Stomach (tissue), 9 donors: ENCODE measurements around the gene NRG3. TPM values are rescaled to one million over a fixed set of nuclear protein-coding genes. Genes with fewer than 3 reads are reported as not detected.

Source experiments
- DNase-seq, 2 donors: peaks; one replicate each; pipeline versions ENCODE4 v3.0.0 to v3.0.0-alpha.2; 2013 to 2019
- H3K27ac ChIP-seq, 5 donors: fragments of 200-600 bp in 4 of 5; sonication (generic) in 4 of 5; one replicate each; pipeline ENCODE4 v1.5.1; 2013 to 2019; ENCODE audit warnings: mild to moderate bottlenecking in 1 of 5, moderate library complexity in 1 of 5
- H3K27me3 ChIP-seq, 3 donors: fragments of 200-600 bp; sonication (generic); one replicate each; pipeline ENCODE4 v1.5.1; 2017 to 2019; ENCODE audit warnings: mixed run types in 1 of 3
- H3K36me3 ChIP-seq, 4 donors: fragments of 200-600 bp; sonication (generic); 1 replicate in 3 of 4; 2 replicates in 1 of 4; pipeline ENCODE4 v1.5.1; 2016 to 2019
- H3K4me1 ChIP-seq, 4 donors: fragments of 200-600 bp; sonication (generic); one replicate each; pipeline ENCODE4 v1.5.1; 2016 to 2019
- H3K4me3 ChIP-seq, 4 donors: fragments of 200-600 bp; sonication (generic) in 3 of 4; one replicate each; pipeline ENCODE4 v1.5.1; 2016 to 2019; ENCODE audit warnings: mild to moderate bottlenecking in 1 of 4
- H3K9me3 ChIP-seq, 4 donors: fragments of 200-600 bp; sonication (generic); one replicate each; pipeline ENCODE4 v1.5.1; 2016 to 2019
- CTCF ChIP-seq, 7 experiments: fragments of 450-650 bp in 4 of 7; fragments of 200-600 bp in 3 of 7; sonication (generic) in 3 of 7; IDR thresholded peaks; one replicate each; pipeline ENCODE4 v1.5.1; 2016 to 2019; ENCODE audit warnings: antibody characterized with exemption in 7 of 7, control low read depth in 2 of 7, mild to moderate bottlenecking in 1 of 7
- EP300 ChIP-seq: sonication (generic); formaldehyde crosslinking; IDR thresholded peaks from one replicate; pipeline ENCODE4 v1.6.1; 2017; ENCODE audit warnings: antibody characterized with exemption
- POLR2A ChIP-seq, 4 donors: fragments of 450-650 bp; IDR thresholded peaks; one replicate each; pipeline ENCODE4 v1.6.1; 2016; ENCODE audit warnings: antibody characterized with exemption in 4 of 4, control low read depth in 2 of 4, mild to moderate bottlenecking in 1 of 4, moderate library complexity in 1 of 4
- POLR2AphosphoS5 ChIP-seq, 3 donors: sonication (generic); formaldehyde crosslinking; IDR thresholded peaks; one replicate each; pipeline ENCODE4 v1.6.1; 2016; ENCODE audit warnings: antibody characterized with exemption in 3 of 3
- WGBS, 5 donors: extraction: QIAGEN DNeasy Blood & Tissue Kit in 3 of 5; methylation state at CpG; one replicate each; pipeline versions ENCODE4 v1.1.5 to v1.1.7; 2013 to 2018; 5-methylcytosine and 5-hydroxymethylcytosine counted together
- intact Hi-C: fragments of 100-400 bp; cut with DNase I; formaldehyde crosslinking; loops from one replicate; pipeline ENCODE4 v1.15.1; 2023; ENCODE audit warnings: low total_unique reads
- polyA plus RNA-seq, 3 donors: library from polyadenylated mRNA; stranded (reverse); fragments of 200-250 nt; gene quantifications; one replicate each; pipeline ENCODE4 v1.2.3, GENCODE V29; 2013
- total RNA-seq, 5 donors: library from RNA; depleted of rRNA; stranded (reverse); fragments of >200 nt; gene quantifications; one replicate each; pipeline versions ENCODE4 v1.1.0 to v1.2.3, GENCODE V29; 2014 to 2016
- donor health status: healthy with polysubstance abuse.
- donor health status: Bipolar disorder and iron deficiency.
- donor health status: healthy.

NRG3 gene
- total and polyA plus RNA-seq, 8 donors = 0.08 to 2.5 (median 0.52) TPM; not detected in 4

GRCh38 chr10:81870472-81870871 lies 4.5 kb upstream of the NRG3 start:
- DNase-seq = no peak
- no peaks in the 10 kb centered on the region for H3K9me3 ChIP-seq
- H3K27me3 ChIP-seq = peaks cover 0 to 41% (median 23%) of the 10 kb centered on the region in 3 donors
- 82 to 89% (median 85%) methylated on average over 4 of the region's 4 CpGs for WGBS, 5 donors
- H3K36me3 ChIP-seq = no peaks in the 10 kb centered on the region
- peaks cover 7 to 14% (median 10%) of the 10 kb centered on the region in 4 donors for H3K4me1 ChIP-seq
- intact Hi-C loops = no loop called here
- H3K27ac ChIP-seq = no peak overlapping the region
- no peak overlapping the region for H3K4me3 ChIP-seq
- TF ChIP-seq EP300 (no peak), POLR2AphosphoS5 (IDR thresholded peaks at IDR 0.05) (no peak), POLR2A (IDR thresholded peaks at IDR 0.05) (no peak)

GRCh38 chr10:81871558-81871957 lies 3.4 kb upstream of the NRG3 start:
- intact Hi-C loops = no loop called here
- Histone ChIP-seq H3K4me1 (peaks cover 17 to 25% (median 21%) of the 10 kb centered on the region in 4 donors), H3K9me3 (no peaks in the 10 kb centered on the region), H3K4me3 (no peak overlapping the region), H3K36me3 (no peaks in the 10 kb centered on the region), H3K27ac (no peak overlapping the region), H3K27me3 (peaks cover 6 to 52% (median 34%) of the 10 kb centered on the region in 3 donors)
- no peak for DNase-seq
- 78 to 85% (median 81%) methylated on average over 2 of the region's 2 CpGs for WGBS, 5 donors
- TF ChIP-seq POLR2A (IDR thresholded peaks at IDR 0.05) (no peak), POLR2AphosphoS5 (IDR thresholded peaks at IDR 0.05) (no peak)

GRCh38 chr10:81872206-81872862 lies 2.7 kb upstream of the NRG3 start:
- H3K9me3 ChIP-seq = no peaks in the 10 kb centered on the region
- no peak overlapping the region for H3K27ac ChIP-seq
- intact Hi-C loops = no loop called here
- peaks cover 6 to 60% (median 37%) of the 10 kb centered on the region in 3 donors for H3K27me3 ChIP-seq
- H3K4me3 ChIP-seq = no peak overlapping the region
- DNase-seq = no peak
- no peaks in the 10 kb centered on the region for H3K36me3 ChIP-seq
- peaks cover 17 to 28% (median 23%) of the 10 kb centered on the region in 4 donors for H3K4me1 ChIP-seq
- TF ChIP-seq EP300 = no peak
- no peak for TF ChIP-seq POLR2A (IDR thresholded peaks at IDR 0.05)
- no peak for TF ChIP-seq POLR2AphosphoS5 (IDR thresholded peaks at IDR 0.05)
- no peak for TF ChIP-seq CTCF (IDR thresholded peaks at IDR 0.05)
- WGBS, 5 donors = 52 to 63% (median 61%) methylated on average over 6 of the region's 6 CpGs

- Histone ChIP-seq H3K27me3 (peaks cover 6 to 67% (median 37%) of the 10 kb centered on the region in 3 donors), H3K9me3 (no peaks in the 10 kb centered on the region), H3K27ac (no peak overlapping the region), H3K36me3 (no peaks in the 10 kb centered on the region), H3K4me3 (peak overlapping the region in 1 of 4 donors; percentile 52), H3K4me1 (peaks cover 17 to 28% (median 23%) of the 10 kb centered on the region in 4 donors)
- no peak for TF ChIP-seq POLR2AphosphoS5 (IDR thresholded peaks at IDR 0.05)
- 27 to 38% (median 29%) methylated on average over 12 of the region's 12 CpGs for WGBS, 5 donors
- intact Hi-C loops = no loop called here
- no peak for DNase-seq
Observed at GRCh38 chr10:81873231-81873931, 1.6 kb upstream of the NRG3 start.

GRCh38 chr10:81873932-81874816 lies 820 bp upstream of the NRG3 start:
- intact Hi-C loops = no loop called here
- Histone ChIP-seq H3K36me3 (no peaks in the 10 kb centered on the region), H3K4me1 (peaks cover 17 to 28% (median 23%) of the 10 kb centered on the region in 4 donors), H3K27me3 (peaks cover 6 to 67% (median 37%) of the 10 kb centered on the region in 3 donors), H3K4me3 (peak overlapping the region; percentile 45 to 52 (median 46)), H3K9me3 (no peaks in the 10 kb centered on the region), H3K27ac (no peak overlapping the region)
- TF ChIP-seq EP300 = no peak
- no peak for TF ChIP-seq CTCF (IDR thresholded peaks at IDR 0.05)
- TF ChIP-seq POLR2A (IDR thresholded peaks at IDR 0.05) = no peak
- no peak for TF ChIP-seq POLR2AphosphoS5 (IDR thresholded peaks at IDR 0.05)
- WGBS, 5 donors = 1 to 4% (median 2%) methylated on average over 16 to 80 of the region's 80 CpGs
- DNase-seq = peak; percentile 60 to 92
